ENCODE measurements around the gene IQCE.

Gene IQCE

GRCh38 chr7:2641406-2642393, 82.9 kb downstream of the IQCE start:
- peak in 51 of 56 donors; percentile 23 to 86 (median 64) for DNase-seq

- no peak for DNase-seq
Measured at GRCh38 chr7:2643386-2644219, 84.8 kb downstream of the IQCE start.

GRCh38 chr7:2644220-2644561, 85.4 kb downstream of the IQCE start:
- DNase-seq = no peak

- DNase-seq = no peak
Measured at GRCh38 chr7:2644562-2645273, 85.9 kb downstream of the IQCE start.

GRCh38 chr7:2645274-2645868, 86.6 kb downstream of the IQCE start:
- DNase-seq = no peak

GRCh38 chr7:2646336-2646679, 87.5 kb downstream of the IQCE start:
- DNase-seq = no peak

- peak in 1 of 56 donors; percentile 18 for DNase-seq
Measured at GRCh38 chr7:2646680-2647571, 88.1 kb downstream of the IQCE start.

GRCh38 chr7:2647594-2648172, 88.9 kb downstream of the IQCE start:
- DNase-seq = no peak

GRCh38 chr7:2649139-2649838, 90.5 kb downstream of the IQCE start:
- no peak for DNase-seq

GRCh38 chr7:2649991-2650390, 91.2 kb downstream of the IQCE start:
- no peak for DNase-seq

- no peak for DNase-seq
Measured at GRCh38 chr7:2650451-2650850, 91.7 kb downstream of the IQCE start.

- no peak for DNase-seq
Measured at GRCh38 chr7:2651336-2651735, 92.6 kb downstream of the IQCE start.

- no peak for DNase-seq
Measured at GRCh38 chr7:2651847-2652735, 93.3 kb downstream of the IQCE start.

GRCh38 chr7:2652736-2653060, 93.9 kb downstream of the IQCE start:
- no peak for DNase-seq

GRCh38 chr7:2654059-2654458, 95.3 kb downstream of the IQCE start:
- no peak for DNase-seq

- DNase-seq = no peak
Measured at GRCh38 chr7:2655870-2656614, 97.3 kb downstream of the IQCE start.

- DNase-seq = no peak
Measured at GRCh38 chr7:2657208-2657607, 98.4 kb downstream of the IQCE start.

All from nucleus accumbens (tissue), 56 donors.